ENCODE results near the gene NPAS3.

DNA sequence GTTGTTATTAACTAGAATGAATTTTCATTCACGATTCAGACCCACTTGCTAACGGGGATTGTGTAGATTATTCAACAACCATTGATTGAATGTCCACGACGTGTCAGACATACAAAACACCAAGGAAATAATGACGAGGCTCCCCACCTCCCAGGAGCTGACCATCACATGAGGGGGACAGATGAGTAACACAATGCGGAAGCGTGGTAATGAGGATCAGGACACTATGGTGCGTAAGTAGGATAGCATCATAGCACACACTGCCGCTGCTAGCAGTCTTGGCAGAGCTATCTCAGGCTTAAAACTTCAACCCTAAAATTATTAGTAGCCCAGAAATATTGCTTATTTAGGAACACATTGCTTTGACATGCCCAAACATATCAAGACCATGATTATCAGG lies 746.3 kb downstream of the NPAS3 start:
- TF ChIP-seq, protein P1, sequence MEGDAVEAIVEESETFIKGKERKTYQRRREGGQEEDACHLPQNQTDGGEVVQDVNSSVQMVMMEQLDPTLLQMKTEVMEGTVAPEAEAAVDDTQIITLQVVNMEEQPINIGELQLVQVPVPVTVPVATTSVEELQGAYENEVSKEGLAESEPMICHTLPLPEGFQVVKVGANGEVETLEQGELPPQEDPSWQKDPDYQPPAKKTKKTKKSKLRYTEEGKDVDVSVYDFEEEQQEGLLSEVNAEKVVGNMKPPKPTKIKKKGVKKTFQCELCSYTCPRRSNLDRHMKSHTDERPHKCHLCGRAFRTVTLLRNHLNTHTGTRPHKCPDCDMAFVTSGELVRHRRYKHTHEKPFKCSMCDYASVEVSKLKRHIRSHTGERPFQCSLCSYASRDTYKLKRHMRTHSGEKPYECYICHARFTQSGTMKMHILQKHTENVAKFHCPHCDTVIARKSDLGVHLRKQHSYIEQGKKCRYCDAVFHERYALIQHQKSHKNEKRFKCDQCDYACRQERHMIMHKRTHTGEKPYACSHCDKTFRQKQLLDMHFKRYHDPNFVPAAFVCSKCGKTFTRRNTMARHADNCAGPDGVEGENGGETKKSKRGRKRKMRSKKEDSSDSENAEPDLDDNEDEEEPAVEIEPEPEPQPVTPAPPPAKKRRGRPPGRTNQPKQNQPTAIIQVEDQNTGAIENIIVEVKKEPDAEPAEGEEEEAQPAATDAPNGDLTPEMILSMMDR (IDR thresholded peaks at IDR 0.05): no peak
- TF ChIP-seq ZFX (IDR thresholded peaks at IDR 0.05; ENCODE audit: borderline replicate concordance): no peak

Data from 22Rv1 (cell line).